HG03432 (cell line): ENCODE data around the gene ITGA5.

Source experiments
- ATAC-seq: cut with Tn5 transposase; IDR thresholded peaks from one replicate; pipeline ENCODE4 v1.9.1; 2021; ENCODE audit warnings: mild to moderate bottlenecking, moderate library complexity; ENCODE audit not compliant: unreplicated experiment

Gene ITGA5

DNA sequence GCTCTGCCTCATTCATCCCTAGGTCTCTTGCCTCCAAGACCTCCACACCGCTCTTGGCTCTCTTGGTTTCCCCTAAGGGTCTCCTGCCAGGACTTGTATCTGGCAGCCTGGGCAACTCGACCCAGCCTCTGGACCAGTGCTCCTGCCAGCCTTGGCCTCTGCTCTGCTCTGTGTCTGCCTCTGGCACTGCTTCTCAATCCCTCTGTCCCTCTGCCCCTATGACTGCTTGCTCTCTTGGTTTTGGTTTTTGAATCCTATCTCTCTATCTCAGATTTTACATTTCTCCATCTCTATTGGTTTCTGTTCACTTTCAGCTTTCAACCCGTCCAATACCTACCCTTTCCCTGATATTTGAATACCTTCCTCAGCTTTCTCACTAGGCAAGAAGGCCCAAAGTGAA lies 6.3 kb downstream of the ITGA5 start:
- ATAC-seq: peak; percentile 36

- no peak for ATAC-seq
These were observed 6.7 kb downstream of the ITGA5 start for GRCh38 chr12:54412348-54412747.

DNA sequence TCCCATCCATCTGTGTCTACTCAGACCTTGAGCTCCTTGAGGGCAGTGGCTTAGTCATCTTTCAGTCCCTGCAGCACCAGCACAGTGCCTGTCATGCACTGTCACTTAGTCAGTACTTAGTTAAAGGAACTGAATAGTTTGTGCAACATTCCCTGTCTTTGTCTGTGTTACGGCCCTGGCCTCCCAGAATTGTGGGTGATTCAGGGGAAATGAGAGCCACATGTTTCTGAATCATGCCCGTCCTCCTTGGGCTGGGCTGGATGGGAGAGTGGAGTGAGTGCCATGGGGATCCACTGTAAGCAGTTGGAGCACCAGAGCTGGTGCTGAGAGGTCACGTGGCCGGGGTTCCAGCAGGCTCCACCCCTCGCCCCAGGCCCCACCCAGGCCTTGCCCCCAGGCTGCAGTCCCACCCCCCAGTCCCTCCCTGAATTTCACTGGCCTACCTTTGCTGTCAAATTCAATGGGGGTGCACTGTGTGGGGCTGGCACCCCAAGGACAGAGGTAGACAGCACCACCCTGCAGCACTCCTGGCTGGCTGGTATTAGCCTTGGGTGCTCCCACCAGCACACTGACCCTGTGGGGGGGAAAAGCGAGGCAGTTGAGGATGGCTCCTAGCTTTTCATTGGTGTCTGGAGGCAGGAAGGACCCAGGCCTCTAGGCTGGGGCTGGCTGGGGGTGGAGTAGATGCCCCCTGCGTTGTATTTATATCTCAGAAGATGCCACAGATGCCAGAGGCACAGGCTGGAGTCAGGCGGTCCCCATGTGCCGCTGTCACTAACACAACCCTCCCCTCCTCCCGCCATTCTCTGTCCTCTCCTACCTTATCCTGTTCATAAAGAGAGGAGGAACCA lies 7.5 kb downstream of the ITGA5 start:
- ATAC-seq: no peak

DNA sequence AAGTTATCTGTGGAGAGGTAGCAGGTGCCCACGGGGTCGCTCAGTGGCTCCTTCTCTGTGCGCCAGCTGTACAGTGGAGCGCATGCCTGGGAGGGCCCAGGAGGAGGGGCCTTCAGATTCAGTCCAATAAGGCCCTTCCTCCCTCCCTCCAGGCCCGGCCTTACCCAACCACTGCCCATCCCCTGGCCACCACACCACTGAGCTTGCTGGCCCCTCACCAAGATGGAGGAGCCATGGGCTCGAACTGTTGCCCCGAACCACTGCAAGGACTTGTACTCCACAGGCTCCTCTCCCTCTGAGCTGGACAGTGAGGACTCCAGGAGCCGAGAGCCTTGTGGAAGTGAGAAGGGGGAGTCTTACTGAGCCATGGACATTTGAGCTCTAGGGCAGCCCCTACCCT lies 9.8 kb downstream of the ITGA5 start:
- no peak for ATAC-seq

DNA sequence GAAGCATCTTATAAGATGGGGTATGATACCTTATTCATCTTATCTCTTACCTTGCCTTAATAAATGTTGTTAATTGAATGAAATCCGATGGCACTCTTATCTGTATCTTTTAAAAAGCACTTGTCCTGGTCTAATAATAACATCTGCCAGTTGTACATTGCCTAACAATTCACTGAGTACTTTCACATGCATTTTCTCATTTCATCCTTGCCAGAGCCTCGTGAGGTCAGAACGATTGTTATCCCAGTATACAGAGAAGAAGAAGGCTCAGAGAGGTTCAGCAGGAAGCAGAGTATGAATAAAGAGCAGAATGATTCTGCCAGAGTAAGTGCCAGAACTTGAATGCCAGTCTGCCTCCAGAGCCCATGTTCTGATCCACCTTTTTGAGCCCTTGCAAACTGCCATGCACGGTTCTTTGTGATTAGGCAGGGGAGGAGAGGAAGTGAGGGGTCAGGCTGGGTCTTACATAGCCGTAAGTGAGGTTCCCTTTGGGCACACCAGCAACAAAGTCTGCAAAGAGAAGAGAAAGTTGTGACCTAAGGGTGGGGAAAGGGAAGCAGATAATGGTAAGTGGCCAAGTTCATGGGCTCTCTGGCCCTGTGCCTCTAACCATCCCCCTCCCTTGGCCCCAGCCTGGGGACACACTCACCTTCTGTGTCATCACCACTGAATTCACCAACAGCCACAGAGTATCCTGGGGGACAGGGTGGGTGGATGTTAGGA lies 11.7 kb downstream of the ITGA5 start:
- ATAC-seq: no peak

- ATAC-seq: no peak
These were observed 13.5 kb downstream of the ITGA5 start for GRCh38 chr12:54405573-54405972.

DNA sequence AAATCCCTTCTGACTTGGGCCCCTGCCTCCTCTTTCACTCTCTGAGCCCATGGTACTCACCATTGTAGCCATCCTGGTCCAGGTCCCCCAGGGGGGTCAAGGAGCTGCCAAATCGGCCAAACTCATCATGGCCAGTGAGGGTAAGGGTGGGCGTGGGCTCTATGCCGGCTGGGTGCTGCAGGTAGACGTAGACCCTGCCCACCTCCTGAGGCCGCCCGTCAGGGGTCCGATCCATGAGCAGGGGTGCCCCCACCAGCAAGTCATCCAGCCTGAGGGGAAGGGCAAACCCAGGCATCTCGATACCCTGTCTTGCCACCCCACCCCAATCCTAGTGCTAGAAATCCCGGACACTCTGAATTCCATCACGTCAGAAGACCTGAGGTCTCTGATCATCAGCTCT lies 14.0 kb downstream of the ITGA5 start:
- ATAC-seq: no peak

DNA sequence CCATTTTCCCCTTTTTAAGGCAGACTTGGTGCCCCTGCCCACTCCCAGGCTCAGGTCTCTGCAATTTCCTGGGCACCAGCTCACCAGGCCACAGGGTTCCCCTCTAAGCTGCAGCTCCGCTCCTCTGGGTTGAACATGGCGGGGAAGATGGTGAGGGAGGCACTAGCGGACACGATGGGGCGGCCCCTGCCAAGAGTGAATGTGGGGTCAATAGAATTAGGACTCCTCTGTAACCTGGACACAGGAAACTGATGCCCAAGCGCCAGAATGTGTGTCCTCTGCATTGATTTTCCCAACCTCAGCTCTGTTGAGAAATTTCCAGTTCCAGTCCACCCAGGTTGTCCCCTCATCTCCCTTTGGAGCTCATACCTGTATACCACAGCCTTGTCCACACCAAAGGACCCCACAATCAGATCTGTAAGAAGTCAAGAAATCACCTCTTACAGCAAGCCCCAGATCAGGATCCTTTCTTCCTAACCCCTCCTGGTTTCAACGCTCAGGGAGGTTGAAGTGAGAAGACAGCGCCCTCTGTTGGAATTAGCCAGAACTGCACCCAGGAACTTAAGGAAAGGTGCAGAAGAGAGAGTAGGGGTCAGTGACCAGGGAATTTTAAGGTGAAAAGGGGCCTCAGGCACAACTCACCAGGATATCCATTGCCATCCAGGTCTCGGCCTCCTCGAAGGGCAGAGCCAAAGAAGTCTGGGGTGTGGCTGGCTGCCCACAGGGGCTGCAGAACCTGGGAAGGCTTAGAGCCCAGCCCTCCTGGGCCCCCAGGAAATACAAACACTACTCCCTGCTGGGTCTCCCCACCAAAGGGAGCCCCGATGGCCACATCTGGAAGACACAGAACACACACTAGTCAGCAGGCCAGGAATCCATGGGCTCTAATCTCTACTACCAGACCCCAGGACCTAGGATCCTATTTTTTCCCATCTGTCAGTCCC lies 14.7 kb downstream of the ITGA5 start:
- no peak for ATAC-seq

GRCh38 chr12:54401119-54401518 lies 17.9 kb downstream of the ITGA5 start:
- ATAC-seq: no peak

DNA sequence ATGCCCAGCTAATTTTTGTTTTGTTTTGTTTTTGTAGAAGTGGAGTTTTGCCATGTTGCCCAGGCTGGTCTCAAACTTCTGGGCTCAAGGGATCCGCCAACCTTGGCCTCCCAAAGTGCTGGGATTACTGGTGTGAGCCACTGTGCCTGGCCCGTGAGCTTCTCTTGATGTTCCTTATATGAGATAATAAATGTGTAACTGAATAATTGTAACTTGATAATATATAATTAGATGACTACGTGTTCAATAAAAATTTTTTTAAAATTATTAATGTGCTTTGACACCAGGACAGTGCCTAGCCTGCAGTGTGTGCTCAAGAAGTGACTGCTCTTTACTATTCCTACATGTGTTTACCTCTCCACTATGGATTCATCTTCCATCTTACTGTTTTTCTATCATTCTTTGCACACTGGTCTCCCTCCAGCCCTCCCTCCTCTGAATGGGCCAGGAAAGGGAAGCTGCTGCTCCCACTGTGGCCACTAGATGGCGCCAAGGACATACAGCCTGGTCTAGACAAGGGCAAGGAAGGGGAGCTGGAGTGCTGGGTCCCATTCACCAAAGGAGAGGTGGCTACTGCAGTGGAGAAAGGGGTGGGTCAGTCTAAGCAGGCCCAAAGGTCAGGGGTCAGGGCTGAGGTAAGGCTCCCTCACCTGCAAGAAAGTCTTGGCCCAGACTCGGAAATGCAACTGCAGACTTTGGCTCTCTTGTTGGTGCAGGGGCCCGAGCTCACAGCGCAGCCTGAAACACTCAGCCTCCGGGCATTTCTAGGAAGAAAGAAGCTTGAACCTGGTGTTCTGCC lies 19.9 kb downstream of the ITGA5 start:
- ATAC-seq: peak; percentile 78

GRCh38 chr12:54398218-54398617 lies 20.8 kb downstream of the ITGA5 start:
- no peak for ATAC-seq

GRCh38 chr12:54397157-54397556 lies 21.9 kb downstream of the ITGA5 start:
- ATAC-seq: no peak

- no peak for ATAC-seq
These were observed 23.5 kb downstream of the ITGA5 start for GRCh38 chr12:54395545-54395944.

- no peak for ATAC-seq
These were observed 24.1 kb downstream of the ITGA5 start for GRCh38 chr12:54394986-54395385.

GRCh38 chr12:54394281-54394719 lies 24.8 kb downstream of the ITGA5 start:
- ATAC-seq: no peak

- ATAC-seq: no peak
These were observed 25.3 kb downstream of the ITGA5 start for GRCh38 chr12:54393743-54394142.

DNA sequence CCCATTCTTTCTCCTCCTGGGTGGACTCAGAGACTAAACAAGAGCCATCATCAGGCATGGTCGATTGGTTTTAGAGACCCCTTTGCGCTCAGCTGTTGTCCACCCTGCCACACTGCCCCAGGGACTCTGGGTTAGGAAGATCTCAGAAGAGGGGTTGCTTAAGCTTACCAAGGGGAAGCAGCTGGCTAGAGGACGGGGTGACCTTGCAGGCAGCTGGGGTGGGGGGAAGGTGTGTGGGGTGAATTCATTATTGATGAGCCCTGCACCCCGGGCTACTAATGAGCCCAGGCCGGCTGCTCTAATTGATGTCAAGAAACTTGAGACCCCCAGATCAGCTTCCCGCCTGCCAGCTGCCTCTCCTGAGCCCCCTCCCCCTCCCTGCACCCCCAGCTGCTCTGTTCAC lies 25.9 kb downstream of the ITGA5 start:
- ATAC-seq: no peak

DNA sequence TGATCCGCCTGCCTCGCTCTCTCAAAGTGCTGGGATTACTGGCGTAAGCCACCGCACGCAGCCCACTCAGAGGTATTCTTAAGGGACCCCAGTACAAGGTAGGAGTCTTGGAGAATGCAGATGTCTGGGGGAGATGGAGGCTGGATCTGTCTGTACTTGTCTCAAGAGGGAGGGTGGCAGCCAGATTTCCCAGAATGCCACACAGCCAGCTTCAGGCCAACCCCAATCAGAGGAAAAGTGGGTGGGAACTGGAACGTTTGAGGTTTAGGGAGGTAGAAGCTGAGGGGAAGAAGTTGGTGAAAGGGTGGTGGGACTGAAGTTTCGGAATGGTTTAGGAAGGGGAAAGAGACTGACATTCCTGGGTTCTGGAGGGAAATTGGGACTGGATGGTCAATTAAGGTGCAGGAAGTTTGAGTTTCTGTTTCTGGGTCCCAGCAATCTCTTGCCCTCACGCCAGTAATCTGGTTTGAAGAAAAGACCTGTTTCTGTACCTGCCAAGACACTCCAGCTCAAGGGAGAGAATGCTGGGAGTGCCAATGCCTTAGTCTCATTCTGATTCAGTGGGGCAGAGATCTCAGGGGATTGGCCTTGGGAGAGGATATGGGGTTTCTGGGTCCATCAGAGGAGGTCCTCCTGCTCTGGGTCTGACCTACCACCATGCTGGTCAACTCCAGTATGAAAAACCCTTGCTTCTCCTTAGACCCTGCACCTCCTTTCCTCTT lies 26.4 kb downstream of the ITGA5 start:
- ATAC-seq: no peak

DNA sequence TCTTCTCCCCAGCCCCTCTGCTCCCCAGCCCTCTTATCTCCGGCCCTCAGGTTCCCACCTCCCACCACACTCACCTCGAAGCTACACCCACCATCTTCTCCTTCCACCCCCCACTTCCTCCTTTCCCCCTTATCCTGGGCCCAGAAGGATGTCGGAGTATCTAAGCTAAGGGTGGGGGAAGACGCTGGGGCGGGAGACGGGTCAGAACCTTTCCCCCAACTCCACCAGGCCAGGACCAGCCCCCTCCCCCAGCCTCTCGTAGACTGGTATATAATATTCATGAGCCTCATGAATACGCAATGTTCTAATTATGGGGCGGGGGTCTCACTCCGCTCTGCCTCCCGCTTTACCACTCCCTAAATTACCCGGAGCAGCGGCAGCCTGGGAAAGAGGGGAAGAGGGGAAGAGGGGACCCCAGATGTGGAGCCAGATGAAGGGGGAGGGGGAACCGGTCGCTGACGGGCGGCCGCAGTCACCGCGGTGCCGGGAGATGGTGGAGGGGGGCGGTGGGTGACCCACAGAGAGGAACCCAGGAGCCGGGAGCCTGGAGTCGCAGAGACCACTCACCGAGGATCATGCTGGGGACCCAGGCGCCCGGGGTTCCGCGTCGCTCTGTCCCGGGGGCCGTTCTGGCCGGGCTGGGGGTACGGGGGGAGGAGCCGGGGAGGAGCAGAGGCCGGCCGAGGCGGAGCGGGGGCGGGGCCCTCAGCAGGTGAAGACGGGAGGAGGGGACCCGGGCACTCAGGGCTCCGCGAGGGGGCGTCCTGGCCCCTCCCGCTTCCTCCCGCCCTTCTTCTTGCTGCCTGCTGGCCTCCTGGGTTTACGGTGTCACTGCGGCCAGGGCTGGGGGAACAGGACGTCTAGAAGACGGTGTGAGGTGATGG lies 28.2 kb downstream of the ITGA5 start:
- ATAC-seq: peak; percentile 64
